K562 (cell line): Measurements from ENCODE around the gene MKS1. TPM values are rescaled to one million over a fixed set of nuclear protein-coding genes. Genes with fewer than 3 reads are reported as not detected.

Experiments used
- ATAC-seq: fragments of 200-7000 bp; cut with Tn5 transposase; 3 replicates; pipeline ENCODE4 v1.9.1; 2020; ENCODE audit warnings: moderate library complexity
- BruUV-seq: library from RNA; stranded (reverse); fragments of 400-500 nt; replicated peaks from 2 replicates; lab custom pipeline; 2021; lab: Mats Ljungman, UMichigan
- CTCF ChIA-PET: fragments of 300-600 bp; formaldehyde crosslinking; extraction: SDS; loops from one replicate; lab custom pipeline; 2021; ENCODE audit warnings: low intra/inter-chr PET ratio; lab: Yijun Ruan, JAX
- POLR2A ChIA-PET: fragments of 300-600, 350-650 bp; sonication (Branson Sonifier 250); formaldehyde crosslinking; extraction: SDS; loops from one replicate; lab custom pipeline; 2021; ENCODE audit warnings: antibody characterized with exemption, inconsistent platforms; lab: Yijun Ruan, JAX
- DNase-seq, 4 experiments: peaks; one replicate each; pipeline versions ENCODE4 v3.0.0 to v3.0.0-alpha.2; 2011 to 2018; ENCODE audit warnings: low spot score in 3 of 4, mixed read lengths in 3 of 4; ENCODE audit errors: extremely low read depth in 1 of 4
- FAIRE-seq: peaks from 2 replicates; lab custom pipeline; 2011; peaks lifted over from hg19 to GRCh38; lab: Jason Lieb, UNC
- H2AFZ ChIP-seq: 2 replicates; pipeline ENCODE4 v1.6.0; 2011; ENCODE audit warnings: low read depth, low read length, control low read depth, inconsistent platforms
- H3K27ac ChIP-seq: fragments of 200-600 bp; 3 replicates; pipeline ENCODE4 v1.8.0; 2011; ENCODE audit warnings: low read depth, mild to moderate bottlenecking, control low read depth, inconsistent platforms, low read length, moderate library complexity, mixed read lengths; ENCODE audit errors: extremely low read depth
- H3K27me3 ChIP-seq, 2 experiments: fragments of 300-600 bp in 1 of 2; 2 replicates in 1 of 2; 3 replicates in 1 of 2; pipeline versions ENCODE4 v1.6.0 to v1.8.0; 2011; ENCODE audit warnings: inconsistent platforms in 2 of 2, low read length in 2 of 2, mild to moderate bottlenecking in 1 of 2, mixed read lengths in 1 of 2, moderate library complexity in 1 of 2; ENCODE audit not compliant: control insufficient read depth in 2 of 2, insufficient read depth in 2 of 2
- H3K36me3 ChIP-seq: fragments of 300-600 bp; 3 replicates; pipeline ENCODE4 v1.8.0; 2011; ENCODE audit warnings: mild to moderate bottlenecking, low read length, inconsistent platforms; ENCODE audit not compliant: control insufficient read depth, insufficient read depth
- H3K4me1 ChIP-seq, 2 experiments: fragments of 200-600 bp in 1 of 2; replicated peaks in 1 of 2; 2 replicates in 1 of 2; 3 replicates in 1 of 2; pipeline versions ENCODE4 v1.5.1 to v1.8.0; 2011; ENCODE audit warnings: inconsistent platforms in 2 of 2, low read length in 2 of 2, mild to moderate bottlenecking in 1 of 2, mixed read lengths in 1 of 2, moderate library complexity in 1 of 2; ENCODE audit not compliant: control insufficient read depth in 2 of 2, insufficient read depth in 2 of 2
- H3K4me2 ChIP-seq: 2 replicates; pipeline ENCODE4 v1.6.1; 2011; ENCODE audit warnings: low read length, control low read depth, inconsistent platforms, mixed read lengths; ENCODE audit not compliant: insufficient read depth
- H3K4me3 ChIP-seq: fragments of 200-600 bp; sonication (generic), shearing (Covaris generic); 2 replicates; pipeline ENCODE4 v1.5.1; 2016; ENCODE audit warnings: control low read depth, inconsistent platforms
- H3K79me2 ChIP-seq: fragments of 200-600 bp; 3 replicates; pipeline ENCODE4 v1.8.0; 2011; ENCODE audit warnings: low read length, inconsistent platforms; ENCODE audit not compliant: control insufficient read depth, insufficient read depth
- H3K9ac ChIP-seq, 2 experiments: 2 replicates each; pipeline versions ENCODE4 v1.6.0 to v1.6.1; 2011; ENCODE audit warnings: low read depth in 2 of 2, low read length in 2 of 2, control low read depth in 1 of 2, inconsistent platforms in 1 of 2, mild to moderate bottlenecking in 1 of 2, mixed read lengths in 1 of 2; ENCODE audit not compliant: insufficient read depth in 1 of 2
- H3K9me1 ChIP-seq: one replicate; pipeline ENCODE4 v1.6.0; 2011; ENCODE audit warnings: inconsistent platforms, mild to moderate bottlenecking, low read length, moderate library complexity; ENCODE audit not compliant: control insufficient read depth, insufficient read depth
- H3K9me3 ChIP-seq: replicated peaks from 2 replicates; pipeline ENCODE4 v1.5.1; 2011; ENCODE audit warnings: low read depth, low read length, inconsistent platforms; ENCODE audit not compliant: control insufficient read depth, insufficient read depth
- H4K20me1 ChIP-seq: replicated peaks from 2 replicates; pipeline ENCODE4 v1.6.1; 2011; ENCODE audit warnings: low read length, inconsistent platforms, mixed read lengths; ENCODE audit not compliant: control insufficient read depth, insufficient read depth
- BCLAF1 ChIP-seq, 2 experiments: fragments of 450-650 bp in 1 of 2; IDR thresholded peaks; 2 replicates each; pipeline ENCODE4 v1.6.1; 2011 to 2017; ENCODE audit warnings: low read depth in 2 of 2, antibody characterized with exemption in 1 of 2, borderline replicate concordance in 1 of 2, low read length in 1 of 2, mild to moderate bottlenecking in 1 of 2, mixed read lengths in 1 of 2; ENCODE audit not compliant: control insufficient read depth in 1 of 2
- FOXA1 ChIP-seq: fragments of 450-650 bp; IDR thresholded peaks from 2 replicates; pipeline ENCODE4 v1.6.1; 2016; ENCODE audit warnings: mild to moderate bottlenecking, borderline replicate concordance
- FOXO4 ChIP-seq: fragments of 450-650 bp; formaldehyde crosslinking; IDR thresholded peaks from 2 replicates; pipeline ENCODE4 v1.4.0; 2020; ENCODE audit warnings: mild to moderate bottlenecking, moderate library complexity
- GTF2B ChIP-seq: IDR thresholded peaks from 2 replicates; pipeline ENCODE4 v1.6.1; 2011; ENCODE audit not compliant: insufficient read length; ENCODE audit errors: extremely low read depth
- PML ChIP-seq: IDR thresholded peaks from 2 replicates; pipeline ENCODE4 v1.6.1; 2012; ENCODE audit warnings: low read length, inconsistent platforms
- PRPF4 ChIP-seq: fragments of 200-400 bp; formaldehyde crosslinking; IDR thresholded peaks from one replicate; pipeline ENCODE4 v1.6.1; 2017; ENCODE audit warnings: low read length, low read depth, mild to moderate bottlenecking; ENCODE audit not compliant: insufficient read depth, poor library complexity, severe bottlenecking
- SRSF3 ChIP-seq: fragments of 200-400 bp; formaldehyde crosslinking; IDR thresholded peaks from 2 replicates; pipeline ENCODE4 v1.6.1; 2016; ENCODE audit warnings: mild to moderate bottlenecking, low read length, moderate library complexity; ENCODE audit not compliant: insufficient read depth
- U2AF1 ChIP-seq: fragments of 200-400 bp; formaldehyde crosslinking; optimal IDR thresholded peaks from 2 replicates; pipeline ENCODE3; 2017; ENCODE audit warnings: mild to moderate bottlenecking, low read depth, low read length, moderate library complexity
- ZKSCAN3 ChIP-seq: fragments of 250-450 bp; sonication (Bioruptor Pico); IDR thresholded peaks from 2 replicates; pipeline ENCODE4 v1.4.0; 2020
- ZNF518B ChIP-seq: fragments of 250-450 bp; sonication (Bioruptor Pico); IDR thresholded peaks from 2 replicates; pipeline ENCODE4 v1.5.0; 2021; ENCODE audit warnings: mild to moderate bottlenecking, moderate library complexity
- ZNF699 ChIP-seq: fragments of 250-450 bp; sonication (Bioruptor Pico); IDR thresholded peaks from 2 replicates; pipeline ENCODE4 v1.8.0; 2021; ENCODE audit warnings: mild to moderate bottlenecking, moderate library complexity; ENCODE audit not compliant: insufficient replicate concordance
- ZNF76 ChIP-seq: fragments of 250-450 bp; sonication (Bioruptor Pico); IDR thresholded peaks from 2 replicates; pipeline ENCODE4 v1.4.0; 2020; ENCODE audit warnings: mild to moderate bottlenecking, moderate library complexity, borderline replicate concordance
- WGBS: fragments of 100-300 bp; shearing (Covaris generic); methylation state at CpG from one replicate; pipeline ENCODE4 v1.1.6; 2016; ENCODE audit warnings: low coverage, mixed read lengths; ENCODE audit not compliant: insufficient coverage; ENCODE audit errors: missing lambda C conversion rate; 5-methylcytosine and 5-hydroxymethylcytosine counted together
- in situ Hi-C: fragments of 300-500 bp; cut with MboI; formaldehyde crosslinking; loops from 4 replicates; pipeline ENCODE4 v1.15.0; 2018; ENCODE audit warnings: inconsistent platforms, mixed read lengths
- intact Hi-C: fragments of 100-400 bp; cut with micrococcal nuclease; formaldehyde crosslinking; loops from 2 replicates; pipeline ENCODE4 v1.14.2; 2022
- polyA plus RNA-seq, 8 experiments: library from polyadenylated mRNA; depleted of rRNA in 4 of 8; stranded (reverse) in 5 of 8; unstranded in 3 of 8; fragments of >200 nt; fragmentation: Nextera tagmentation in 2 of 8; fragmentation: Illumina TruSeq in 1 of 8; extraction: Ambion mirVana in 2 of 8; extraction: Trizol in 1 of 8; gene quantifications; 2 replicates each; pipeline versions ENCODE4 v1.2.1 to v1.2.3, GENCODE V29; 2011 to 2014; ENCODE audit warnings: inconsistent platforms in 1 of 8, missing spikeins in 1 of 8
- total RNA-seq, 7 experiments: library from RNA; depleted of rRNA in 6 of 7; stranded (reverse); fragments of >200 nt in 6 of 7; fragmentation: Illumina TruSeq in 2 of 7; extraction: Trizol in 2 of 7; gene quantifications; 2 replicates each; pipeline versions ENCODE4 v1.2.1 to v1.2.3, GENCODE V29; 2011 to 2021; ENCODE audit warnings: low replicate concordance in 1 of 7

Gene MKS1
- total and polyA plus RNA-seq, 9 of the 15 experiments (the other 6 are each of a cell fraction or from before 2014, with no cell fraction given): 16.3 to 31.0 (median 25.9) TPM

- ATAC-seq (no peak), FAIRE-seq (no peak), DNase-seq (no peak)
- TF ChIP-seq U2AF1: no peak
- no peak for TF ChIP-seq PRPF4
- TF ChIP-seq GTF2B: no peak
- TF ChIP-seq ZNF76 (CRISPR knock-in tag): no peak
- TF ChIP-seq FOXA1: no peak
- TF ChIP-seq BCLAF1 (IDR thresholded peaks at IDR 0.05; ENCODE audit: borderline replicate concordance in 1 of 2, control insufficient read depth in 1 of 2, low read depth in 2 of 2, low read length in 1 of 2): no peak
- TF ChIP-seq ZKSCAN3: no peak
- TF ChIP-seq SRSF3: no peak
- no peak for TF ChIP-seq ZNF518B
- no peak for TF ChIP-seq ZNF699 (CRISPR knock-in tag)
- no peak for TF ChIP-seq PML
- no peak for TF ChIP-seq FOXO4 (CRISPR knock-in tag)
- no peaks in the 10 kb centered on the region for H3K36me3 ChIP-seq
- H3K9ac ChIP-seq: no peak overlapping the region
- POLR2A ChIA-PET: interaction anchor here (0.7 kb wide), 1 partner anchor 194 kb away, joined by 3 read pairs; no protein-coding TSS in a partner anchor
- H3K4me1 ChIP-seq: peaks cover 46 to 47% of the 10 kb centered on the region in 2 experiments
- intact Hi-C loops: no loop called here
- 57% methylated on average over 6 of the region's 6 CpGs for WGBS
- in situ Hi-C loops: no loop called here
- H4K20me1 ChIP-seq: no peaks in the 10 kb centered on the region
- H3K9me1 ChIP-seq: no peaks in the 10 kb centered on the region
- CTCF ChIA-PET: no interaction called here
- no peak overlapping the region for H3K4me2 ChIP-seq
- H2AFZ ChIP-seq: no peak overlapping the region
- no peaks in the 10 kb centered on the region for H3K9me3 ChIP-seq
- H3K27me3 ChIP-seq: no peaks in the 10 kb centered on the region; a peak in 1 of 5 replicates
- BruUV-seq: no TSS peak
- H3K27ac ChIP-seq: no peak overlapping the region
- no peak overlapping the region for H3K4me3 ChIP-seq
- no peaks in the 10 kb centered on the region for H3K79me2 ChIP-seq
Measured at GRCh38 chr17:58187063-58187462, 32.0 kb downstream of the MKS1 start.
